Common myeloid progenitor, CD34-positive (primary cell): ENCODE results near the gene AJM1.
"Not testable (repeated sequence)": the region's sequence is repeated elsewhere in the genome, so short reads cannot be mapped to it uniquely, and the experiment has no call there.

Experiments
- CTCF ChIA-PET: fragments of 350-600 bp; sonication (Branson Sonifier 250); formaldehyde crosslinking; loops from one replicate; lab custom pipeline; 2021; ENCODE audit warnings: antibody characterized with exemption; lab: Charles Lee
- POLR2A ChIA-PET: fragments of 350-600 bp; sonication (Branson Sonifier 250); formaldehyde crosslinking; loops from one replicate; lab custom pipeline; 2021; ENCODE audit warnings: antibody characterized with exemption; lab: Charles Lee
- DNase-seq, 3 donors: peaks; one replicate each; pipeline versions ENCODE4 v3.0.0 to v3.0.0-alpha.2; 2013
- H3K27ac ChIP-seq, 2 experiments: 1 replicate in 1 of 2; 2 replicates in 1 of 2; pipeline ENCODE4 v1.7.0; 2013; ENCODE audit warnings: inconsistent platforms in 2 of 2, low read length in 2 of 2, mild to moderate bottlenecking in 2 of 2, low read depth in 1 of 2, moderate library complexity in 1 of 2; ENCODE audit not compliant: severe bottlenecking in 2 of 2, insufficient read depth in 1 of 2, poor library complexity in 1 of 2
- H3K27me3 ChIP-seq, 5 experiments: replicated peaks in 2 of 5; 1 replicate in 3 of 5; 2 replicates in 2 of 5; pipeline versions ENCODE4 v1.6.1 to v1.7.0; 2013; ENCODE audit warnings: low read length in 4 of 5, mild to moderate bottlenecking in 2 of 5, moderate library complexity in 2 of 5, inconsistent platforms in 1 of 5; ENCODE audit not compliant: insufficient read depth in 5 of 5, control insufficient read depth in 4 of 5
- H3K36me3 ChIP-seq, 4 experiments: 1 replicate in 2 of 4; 2 replicates in 2 of 4; pipeline versions ENCODE4 v1.6.1 to v1.7.0; 2013; ENCODE audit warnings: low read length in 3 of 4, control low read depth in 1 of 4, mild to moderate bottlenecking in 1 of 4; ENCODE audit not compliant: control insufficient read depth in 4 of 4, insufficient read depth in 4 of 4
- H3K4me1 ChIP-seq, 4 experiments: 1 replicate in 3 of 4; 2 replicates in 1 of 4; pipeline versions ENCODE4 v1.6.1 to v1.7.1; 2013; ENCODE audit warnings: low read length in 3 of 4, mild to moderate bottlenecking in 3 of 4, control low read depth in 1 of 4, inconsistent platforms in 1 of 4, moderate library complexity in 1 of 4; ENCODE audit not compliant: control insufficient read depth in 4 of 4, insufficient read depth in 4 of 4; ENCODE audit errors: control extremely low read depth in 1 of 4
- H3K4me3 ChIP-seq, 7 experiments: 1 replicate in 4 of 7; 2 replicates in 3 of 7; pipeline versions ENCODE4 v1.5.1 to v1.7.0; 2013; ENCODE audit warnings: mild to moderate bottlenecking in 7 of 7, low read length in 6 of 7, moderate library complexity in 6 of 7, inconsistent platforms in 2 of 7, low read depth in 2 of 7, control low read depth in 1 of 7; ENCODE audit not compliant: insufficient read depth in 4 of 7, control insufficient read depth in 1 of 7; ENCODE audit errors: extremely low read depth in 1 of 7
- H3K9me3 ChIP-seq, 5 experiments: 1 replicate in 4 of 5; 2 replicates in 1 of 5; pipeline versions ENCODE4 v1.6.1 to v1.7.1; 2013; ENCODE audit warnings: low read length in 4 of 5, mild to moderate bottlenecking in 2 of 5, inconsistent platforms in 1 of 5, low read depth in 1 of 5, moderate library complexity in 1 of 5; ENCODE audit not compliant: control insufficient read depth in 4 of 5, insufficient read depth in 2 of 5; ENCODE audit errors: control extremely low read depth in 1 of 5
- WGBS: methylation state at CpG from one replicate; pipeline ENCODE4 v1.1.5; 2013; ENCODE audit not compliant: insufficient coverage; 5-methylcytosine and 5-hydroxymethylcytosine counted together

The AJM1 gene

DNA sequence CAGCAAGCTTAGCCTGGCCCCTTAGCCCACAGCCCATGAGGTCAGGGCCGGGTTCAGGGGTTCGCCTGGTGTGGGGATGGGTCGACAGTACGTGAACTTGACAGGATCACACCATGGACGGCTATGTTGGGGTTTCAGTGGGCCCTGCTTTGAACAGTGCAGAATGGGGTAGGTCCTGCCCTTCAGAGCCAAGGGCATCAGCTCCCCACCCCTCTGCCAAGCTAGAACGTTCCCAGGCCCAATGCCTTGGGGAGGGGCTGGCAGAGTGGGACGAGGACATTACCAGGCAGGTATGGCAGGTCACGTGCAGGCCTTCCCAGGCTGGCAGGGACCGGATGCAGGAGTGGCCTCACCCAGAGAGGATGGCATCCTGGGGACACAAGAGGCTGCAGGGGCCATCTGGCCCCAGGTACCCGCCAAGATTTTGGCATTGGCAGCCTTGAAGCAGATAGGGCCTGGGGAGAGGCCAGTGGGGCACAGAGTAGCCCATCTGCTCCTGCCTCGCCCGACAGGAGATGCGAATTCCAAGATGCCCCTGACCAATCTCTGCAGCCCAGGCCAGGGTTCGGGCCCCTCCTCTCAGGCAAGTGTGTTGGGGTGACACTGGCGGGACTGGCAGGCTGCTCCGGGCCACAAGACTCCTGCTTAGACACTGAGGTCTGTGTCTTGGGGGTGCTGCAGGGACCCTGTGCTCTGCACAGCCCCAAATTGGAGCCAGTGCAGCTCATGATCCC lies 465 bp upstream of the AJM1 start:
- Histone ChIP-seq H3K27me3 (peaks cover 0 to 34% (median 3%) of the 10 kb centered on the region in 5 experiments), H3K4me3 (peak overlapping the region in 2 of 7 experiments; percentile 46 to 58), H3K36me3 (peaks cover 0 to 19% (median 9%) of the 10 kb centered on the region in 4 experiments), H3K4me1 (peaks cover 0 to 37% (median 35%) of the 10 kb centered on the region in 4 experiments)
- not testable (repeated sequence) for H3K9me3 ChIP-seq, H3K27ac ChIP-seq, DNase-seq
- ChIA-PET CTCF (interaction anchor here (0.9 to 2.9 kb wide), 19 partner anchors 9 to 191 kb away, joined by 3 to 22 read pairs (median 5); partner anchors contain the start of genes FUT7 and RABL6), POLR2A (interaction anchor here (1.0 kb wide), 1 partner anchor 19 kb away, joined by 3 read pairs; no protein-coding TSS in a partner anchor)
- 64% methylated on average over 9 of the region's 16 CpGs for whole genome bisulfite sequencing

DNA sequence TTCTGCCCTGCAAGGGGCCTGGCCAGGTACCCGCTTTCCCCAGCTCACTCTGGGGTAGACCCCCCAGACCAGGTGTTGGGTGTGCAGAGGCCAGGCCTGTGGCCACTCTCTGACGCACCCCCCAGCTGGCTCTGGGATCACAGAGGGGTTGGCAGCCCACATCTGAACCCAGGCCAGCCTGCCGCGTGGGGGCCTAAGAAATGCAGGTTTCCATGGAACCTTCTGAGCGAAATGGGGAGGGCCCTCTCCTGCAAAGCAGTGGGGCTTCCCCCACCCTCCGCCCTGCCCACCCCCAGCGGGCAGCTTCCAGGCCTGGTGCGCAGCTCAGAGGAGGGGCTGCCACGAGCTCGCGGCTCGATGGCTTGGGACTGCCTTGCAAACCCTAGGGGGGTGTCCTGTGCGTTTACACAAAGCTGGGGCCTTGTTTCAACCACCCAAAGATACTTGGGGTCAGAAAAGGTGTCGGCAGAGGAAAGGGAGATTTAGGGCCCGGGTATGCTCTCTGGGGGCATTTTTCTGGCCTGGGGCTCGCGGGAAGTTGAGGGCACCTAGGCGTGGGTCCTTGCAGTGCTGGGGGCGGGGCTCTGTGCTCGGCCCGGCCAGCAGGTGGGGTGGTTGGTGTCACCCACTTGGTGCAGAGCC lies 1.0 kb downstream of the AJM1 start:
- WGBS: 24% methylated on average over 14 of the region's 21 CpGs
- Histone ChIP-seq H3K4me1 (peaks cover 0 to 50% (median 48%) of the 10 kb centered on the region in 4 experiments), H3K27me3 (peaks cover 0 to 49% (median 10%) of the 10 kb centered on the region in 5 experiments), H3K36me3 (peaks cover 0 to 19% (median 7%) of the 10 kb centered on the region in 4 experiments)
- H3K9me3 ChIP-seq, DNase-seq, H3K27ac ChIP-seq, H3K4me3 ChIP-seq: not testable (repeated sequence)
- ChIA-PET POLR2A (interaction anchor here (0.6 kb wide), 1 partner anchor 156 kb away, joined by 3 read pairs; no protein-coding TSS in a partner anchor), CTCF (interaction anchor here (0.8 to 2.9 kb wide), 19 partner anchors 10 to 186 kb away, joined by 3 to 22 read pairs (median 4); partner anchors contain the start of gene RABL6)

DNA sequence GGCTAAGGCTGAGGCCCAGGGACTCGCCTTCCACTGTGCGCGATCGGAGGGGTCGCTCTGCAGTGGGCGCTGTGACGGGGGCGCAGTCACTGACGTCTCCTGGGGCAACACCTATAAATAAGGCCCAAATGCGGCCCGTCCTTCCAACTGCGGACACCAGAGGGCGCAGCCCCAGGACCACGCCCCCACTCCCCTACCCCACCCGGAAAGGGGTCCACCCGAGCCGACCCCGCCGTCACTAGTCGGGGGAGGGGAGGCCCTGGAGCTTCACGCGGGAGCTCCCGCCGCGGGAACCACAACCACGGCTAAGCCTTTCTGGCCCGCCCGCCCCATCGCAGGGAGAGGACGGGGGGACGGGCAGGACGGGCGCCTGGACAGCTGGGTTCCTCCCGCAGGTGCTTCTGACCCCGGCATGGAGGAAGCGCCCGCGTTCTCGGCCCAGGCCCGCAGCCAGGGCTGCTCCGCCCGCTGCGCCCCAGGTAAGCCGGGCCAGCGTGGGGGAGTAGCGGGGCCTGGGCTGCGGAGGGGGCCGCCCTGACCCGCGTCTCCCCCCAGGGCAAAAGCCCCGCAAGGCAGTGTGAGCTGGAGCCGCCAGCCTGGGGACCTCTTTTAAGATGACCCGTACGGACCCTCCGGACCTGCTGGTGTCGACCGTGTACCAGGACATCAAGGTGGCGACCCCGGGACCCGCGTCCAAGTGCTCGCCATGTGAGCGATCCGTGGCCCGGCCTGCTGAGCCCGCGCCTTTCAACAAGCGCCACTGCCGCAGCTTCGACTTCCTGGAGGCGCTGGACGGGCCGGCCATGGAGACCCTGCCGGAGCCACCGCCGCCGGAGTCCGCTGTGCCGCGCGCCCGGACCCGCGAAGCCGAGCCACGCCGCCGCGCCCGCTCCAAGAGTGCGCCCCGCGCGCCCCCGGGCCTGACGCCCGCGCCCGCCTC lies 1.8 kb downstream of the AJM1 start:
- H3K4me3 ChIP-seq, POLR2A ChIA-PET, H3K27ac ChIP-seq, H3K9me3 ChIP-seq: not testable (repeated sequence)
- DNase-seq: peak; percentile 40 to 57 (median 56)
- Histone ChIP-seq H3K36me3 (peaks cover 0 to 12% (median 6%) of the 10 kb centered on the region in 4 experiments), H3K4me1 (peaks cover 0 to 56% (median 53%) of the 10 kb centered on the region in 4 experiments), H3K27me3 (peaks cover 0 to 50% (median 10%) of the 10 kb centered on the region in 5 experiments)
- 6% methylated on average over 84 of the region's 99 CpGs for WGBS
- CTCF ChIA-PET: interaction anchor here (0.6 to 2.9 kb wide), 9 partner anchors 8 to 191 kb away, joined by 3 to 22 read pairs (median 3); no protein-coding TSS in a partner anchor

DNA sequence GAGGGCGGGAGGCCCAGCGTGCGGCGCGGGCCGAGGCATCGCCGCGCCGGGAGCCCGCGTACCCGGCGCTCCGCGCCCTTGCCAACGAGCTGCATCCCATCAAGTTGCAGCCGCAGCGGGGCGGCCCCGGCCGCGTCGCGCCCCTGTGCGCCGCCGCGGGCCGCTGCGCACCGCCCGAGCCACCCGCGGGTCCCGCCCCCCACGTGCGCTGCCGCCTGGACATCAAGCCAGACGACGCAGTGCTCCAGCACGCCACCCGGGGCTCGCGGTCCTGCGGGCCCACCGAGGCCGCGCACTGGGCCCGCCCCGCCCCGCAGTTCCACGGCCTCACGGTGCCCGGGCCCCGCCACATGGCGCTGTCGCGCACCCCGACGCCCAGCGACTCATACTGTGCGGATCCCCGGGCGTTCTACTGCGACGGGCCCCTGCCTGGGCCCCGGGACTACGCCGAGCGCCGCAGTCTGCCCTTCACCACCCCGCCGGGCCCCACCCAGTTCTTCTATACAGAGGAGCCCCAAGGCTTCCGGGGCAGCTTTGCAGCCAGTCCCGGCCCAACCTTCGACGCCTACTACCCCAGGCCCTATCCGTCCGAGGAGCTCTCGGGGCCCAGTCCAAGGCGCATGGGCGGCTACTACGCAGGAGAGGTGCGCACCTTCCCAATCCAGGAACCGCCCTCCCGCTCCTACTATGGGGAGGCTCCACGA lies 2.6 kb downstream of the AJM1 start:
- 15% methylated on average over 68 of the region's 88 CpGs for WGBS
- no peak overlapping the region for H3K27ac ChIP-seq
- no peaks in the 10 kb centered on the region for H3K9me3 ChIP-seq
- peaks cover 0 to 50% (median 10%) of the 10 kb centered on the region in 5 experiments for H3K27me3 ChIP-seq
- ChIA-PET CTCF (interaction anchor here (1.1 to 1.2 kb wide), 2 partner anchors 9 to 17 kb away, joined by 3 read pairs; no protein-coding TSS in a partner anchor), POLR2A (no interaction called here)
- H3K4me1 ChIP-seq: peaks cover 0 to 60% (median 56%) of the 10 kb centered on the region in 4 experiments
- H3K4me3 ChIP-seq: no peak overlapping the region
- peak in 1 of 3 donors; percentile 37 for DNase-seq
- peaks cover 0 to 3% (median 1%) of the 10 kb centered on the region in 4 experiments for H3K36me3 ChIP-seq

DNA sequence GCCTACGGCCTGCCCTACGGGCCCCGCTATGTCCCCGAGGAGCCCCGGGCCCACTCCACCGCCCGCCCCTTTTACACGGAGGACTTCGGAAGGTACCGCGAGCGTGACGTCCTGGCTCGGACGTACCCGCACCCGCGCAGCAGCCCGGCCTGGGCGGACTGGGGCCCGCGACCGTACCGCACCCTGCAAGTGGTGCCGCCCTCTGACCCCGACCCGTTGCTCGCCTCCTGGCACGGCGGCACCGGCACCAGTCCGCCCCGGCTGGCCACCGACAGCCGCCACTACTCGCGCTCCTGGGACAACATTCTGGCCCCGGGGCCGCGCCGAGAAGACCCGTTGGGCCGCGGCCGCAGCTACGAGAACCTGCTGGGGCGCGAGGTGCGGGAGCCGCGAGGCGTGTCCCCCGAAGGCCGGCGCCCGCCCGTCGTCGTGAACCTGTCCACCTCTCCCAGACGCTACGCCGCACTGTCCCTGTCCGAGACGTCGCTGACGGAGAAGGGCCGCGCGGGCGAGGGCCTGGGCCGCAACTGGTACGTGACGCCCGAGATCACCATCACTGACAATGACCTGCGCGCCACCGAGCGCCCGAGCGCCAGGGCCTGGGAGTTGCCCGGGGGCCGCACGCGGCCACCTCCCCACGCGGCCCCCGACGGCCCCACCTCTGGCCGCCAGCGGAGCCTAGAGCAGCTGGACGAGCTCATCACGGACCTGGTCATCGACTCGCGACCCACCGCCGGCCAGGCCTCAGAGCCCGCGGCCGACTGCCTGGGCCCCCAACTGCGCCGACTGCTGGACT lies 3.4 kb downstream of the AJM1 start:
- Histone ChIP-seq H3K9me3 (no peaks in the 10 kb centered on the region), H3K36me3 (peaks cover 0 to 6% (median 2%) of the 10 kb centered on the region in 4 experiments), H3K4me1 (peaks cover 0 to 63% (median 60%) of the 10 kb centered on the region in 4 experiments), H3K4me3 (no peak overlapping the region), H3K27ac (no peak overlapping the region), H3K27me3 (peaks cover 0 to 50% (median 10%) of the 10 kb centered on the region in 5 experiments)
- ChIA-PET CTCF (interaction anchor here (0.7 to 1.1 kb wide), 2 partner anchors 16 to 190 kb away, joined by 3 read pairs; no protein-coding TSS in a partner anchor), POLR2A (no interaction called here)
- no peak for DNase-seq
- WGBS: 24% methylated on average over 96 of the region's 102 CpGs
